NCI-H748 (cell line): ENCODE measurements around the gene AVPR1B.

ENCODE experiments used
- DNase-seq: peaks from one replicate; lab custom pipeline; 2025; ENCODE audit not compliant: unreplicated experiment; lab: John Stamatoyannopoulos, UW

The AVPR1B gene

GRCh38 chr1:206112600-206113301, 4.4 kb downstream of the AVPR1B start:
- DNase-seq = no peak

- no peak for DNase-seq
Observed at GRCh38 chr1:206111271-206111927, 5.8 kb downstream of the AVPR1B start.

DNA sequence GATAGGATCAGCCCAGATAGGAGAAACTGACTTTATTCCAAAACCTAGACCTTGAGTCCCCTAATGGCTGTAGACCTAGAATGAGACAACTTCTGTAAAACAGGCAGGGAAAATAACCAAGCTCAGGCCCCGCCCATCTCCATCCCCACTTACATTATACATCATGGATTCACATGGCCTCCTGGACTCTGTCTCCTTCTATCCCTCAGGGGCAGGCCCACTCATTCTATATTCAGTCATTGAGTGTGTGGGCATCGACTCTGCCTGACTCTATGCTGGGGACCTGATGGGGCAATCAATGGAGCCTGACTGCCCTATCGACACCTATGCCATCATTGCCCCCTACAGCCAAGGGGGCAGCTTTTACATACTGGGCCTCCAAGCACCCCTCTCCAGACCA, 6.4 kb downstream of the AVPR1B start:
- no peak for DNase-seq

DNA sequence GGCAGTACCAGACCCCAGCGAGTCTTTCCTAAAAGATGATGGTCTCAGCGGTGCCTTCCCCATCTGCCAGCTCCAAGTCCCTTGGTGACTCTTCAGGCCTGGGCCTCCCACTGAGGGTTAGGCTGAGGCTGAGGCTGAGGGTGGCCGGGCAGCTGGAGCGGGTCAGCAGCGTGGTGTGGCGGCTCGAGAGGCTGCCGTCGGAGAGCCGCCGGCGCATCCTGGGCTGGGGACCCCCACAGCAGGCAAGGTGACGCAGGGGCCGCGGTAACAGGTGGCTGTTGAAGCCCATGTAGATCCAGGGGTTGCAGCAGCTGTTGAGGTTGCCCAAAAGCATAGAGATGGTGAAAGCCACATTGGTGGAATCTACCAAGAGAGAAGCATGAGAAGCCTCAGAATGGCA, 7.0 kb downstream of the AVPR1B start:
- no peak for DNase-seq

GRCh38 chr1:206109718-206110117, 7.5 kb downstream of the AVPR1B start:
- no peak for DNase-seq

GRCh38 chr1:206108635-206109034, 8.6 kb downstream of the AVPR1B start:
- no peak for DNase-seq

GRCh38 chr1:206107168-206107544, 10.0 kb downstream of the AVPR1B start:
- no peak for DNase-seq

GRCh38 chr1:206106328-206107167, 10.6 kb downstream of the AVPR1B start:
- peak; percentile 48 for DNase-seq

DNA sequence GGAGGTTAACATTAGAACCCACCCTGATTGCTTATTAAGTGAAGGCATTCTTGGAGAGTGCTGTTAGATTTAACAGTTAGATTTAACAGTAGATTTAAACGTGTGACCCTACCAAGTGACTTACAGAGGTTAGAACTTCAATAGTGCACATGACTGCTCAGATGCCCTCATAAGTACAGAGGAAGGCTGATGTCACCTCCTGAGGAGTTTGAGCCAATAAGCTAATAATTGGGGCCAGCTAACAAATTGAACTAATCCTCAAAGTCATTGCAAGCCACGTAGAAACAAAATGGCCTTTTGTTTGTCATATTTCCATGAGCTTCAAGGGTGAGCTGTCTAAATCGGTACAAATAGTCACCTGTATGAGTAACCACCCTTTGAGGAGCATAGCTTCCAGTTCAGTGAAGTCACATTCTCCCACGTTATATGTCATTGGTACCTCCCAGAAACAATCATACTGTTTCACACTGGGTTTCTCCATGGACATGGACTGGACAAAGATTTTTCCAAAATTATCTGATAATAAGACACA, 11.7 kb downstream of the AVPR1B start:
- no peak for DNase-seq

DNA sequence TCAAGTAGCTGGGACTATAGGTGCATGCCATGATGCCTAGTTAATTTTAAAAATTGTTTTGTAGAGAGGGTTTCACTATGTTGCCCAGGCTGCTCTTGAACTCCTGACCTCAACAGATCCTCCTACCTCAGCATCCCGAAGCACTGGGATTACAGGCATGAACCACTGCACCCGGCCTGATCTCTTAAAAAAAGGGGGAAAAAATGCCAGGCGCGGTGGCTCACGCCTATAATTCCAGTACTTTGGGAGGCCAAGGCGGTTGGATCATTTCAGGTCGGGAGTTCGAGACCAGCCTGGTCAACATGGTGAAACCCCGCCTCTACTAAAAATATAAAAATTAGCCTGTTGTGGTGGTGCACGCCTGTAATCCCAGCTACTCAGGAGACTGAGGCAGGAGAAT, 13.2 kb downstream of the AVPR1B start:
- DNase-seq = no peak

GRCh38 chr1:206102292-206102936, 14.8 kb downstream of the AVPR1B start:
- no peak for DNase-seq

DNA sequence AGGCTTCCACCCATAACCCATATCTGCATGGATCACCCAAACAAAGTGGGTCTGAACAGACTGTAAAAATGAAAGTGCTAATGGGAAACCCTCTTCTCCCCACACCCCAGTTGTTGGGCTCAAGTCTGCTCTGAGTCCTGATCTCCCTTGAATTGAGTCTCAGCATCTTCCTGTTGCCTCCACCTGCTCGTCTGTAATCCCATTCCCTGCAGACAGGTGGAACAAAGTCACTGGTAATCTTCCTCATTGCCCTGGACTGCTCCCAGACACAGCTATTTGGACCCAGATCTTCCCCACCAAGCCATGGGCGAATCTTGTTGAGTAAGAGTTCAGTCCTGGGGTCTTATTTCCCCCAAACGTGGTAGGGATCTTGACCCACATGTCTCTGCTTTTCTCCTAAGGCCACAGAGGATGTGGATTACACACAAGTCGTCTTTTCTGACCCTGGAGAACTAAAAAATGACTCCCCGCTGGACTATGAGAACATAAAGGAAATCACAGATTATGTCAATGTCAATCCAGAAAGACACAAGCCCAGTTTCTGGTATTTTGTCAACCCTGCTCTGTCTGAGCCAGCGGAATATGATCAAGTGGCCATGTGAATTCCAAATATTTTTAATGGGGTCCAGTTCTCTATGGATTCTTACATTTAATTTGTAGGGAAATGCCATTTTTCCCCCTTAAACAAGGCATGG, 15.7 kb downstream of the AVPR1B start:
- DNase-seq = no peak

- DNase-seq = no peak
Observed at GRCh38 chr1:206100226-206100815, 16.9 kb downstream of the AVPR1B start.

DNA sequence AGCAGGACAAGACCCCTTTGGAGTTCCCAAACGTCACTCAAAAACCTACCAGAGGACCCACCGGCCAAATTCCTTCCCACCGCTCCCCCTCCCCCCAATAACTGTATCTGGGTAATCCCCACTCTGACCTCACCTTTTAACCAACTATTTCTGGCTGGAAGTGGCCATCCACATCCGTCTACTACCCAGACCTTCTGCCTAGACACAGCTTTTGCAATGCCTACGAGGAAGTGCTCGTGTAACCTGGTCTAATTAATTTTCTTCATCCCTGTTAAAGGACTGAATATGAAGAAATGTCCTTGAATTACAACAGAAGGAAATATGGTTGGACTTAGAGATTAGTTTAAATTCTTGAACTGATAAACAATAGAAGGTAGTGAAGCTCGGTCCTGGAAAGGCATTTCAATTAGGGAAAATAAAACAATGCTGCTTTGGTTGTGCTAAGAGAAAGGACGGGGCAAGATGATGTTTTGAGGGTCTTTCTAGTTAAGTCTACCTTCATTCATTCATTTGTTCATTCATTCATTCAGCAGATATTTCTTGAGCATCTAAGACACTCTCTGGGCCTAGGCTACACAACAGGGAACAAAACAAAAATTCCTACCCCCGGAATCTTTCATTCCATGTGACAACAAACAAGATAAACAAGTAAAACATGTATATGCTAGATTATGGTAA, 18.8 kb downstream of the AVPR1B start:
- DNase-seq = no peak

- DNase-seq = no peak
Observed at GRCh38 chr1:206097381-206097780, 19.8 kb downstream of the AVPR1B start.

- peak; percentile 89 for DNase-seq
Observed at GRCh38 chr1:206094024-206094423, 23.2 kb downstream of the AVPR1B start.

DNA sequence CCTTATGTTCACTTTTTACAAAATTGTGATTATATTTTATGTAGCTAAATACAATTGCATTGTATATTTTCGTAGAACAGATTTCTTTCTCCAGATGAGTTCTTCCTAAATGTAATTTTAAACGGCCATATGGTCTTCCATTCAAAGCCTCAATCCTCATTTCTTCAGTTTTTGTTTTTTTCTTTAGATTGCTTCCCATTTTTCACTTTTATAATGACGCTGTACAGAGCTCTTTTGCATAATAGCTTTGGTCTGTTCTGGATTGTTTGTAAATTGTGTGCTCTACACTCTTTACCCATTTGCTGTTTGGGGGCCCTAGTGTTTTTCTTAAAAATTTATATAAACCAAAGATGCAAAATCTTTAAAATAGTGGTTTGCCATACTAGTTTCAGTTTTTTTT, 27.8 kb downstream of the AVPR1B start:
- DNase-seq = no peak

DNA sequence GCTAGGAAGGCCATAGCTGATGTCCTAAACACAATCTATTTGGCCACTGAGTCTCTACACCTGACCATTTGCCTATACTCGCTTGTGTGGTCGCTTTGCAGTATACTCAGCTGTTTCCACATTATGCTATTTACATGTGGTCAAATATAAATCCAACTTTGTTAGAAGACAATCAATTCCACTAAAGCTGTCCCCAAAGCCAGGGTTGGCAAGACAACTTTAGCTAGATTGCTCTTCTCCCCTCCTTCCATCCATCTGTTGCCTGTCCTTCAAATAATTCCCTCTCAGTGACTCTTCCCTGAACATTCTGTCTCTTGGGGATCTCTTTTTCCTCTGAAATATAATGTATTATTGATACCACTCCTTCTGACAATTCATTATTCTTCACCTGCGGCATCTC, 30.1 kb downstream of the AVPR1B start:
- no peak for DNase-seq

DNA sequence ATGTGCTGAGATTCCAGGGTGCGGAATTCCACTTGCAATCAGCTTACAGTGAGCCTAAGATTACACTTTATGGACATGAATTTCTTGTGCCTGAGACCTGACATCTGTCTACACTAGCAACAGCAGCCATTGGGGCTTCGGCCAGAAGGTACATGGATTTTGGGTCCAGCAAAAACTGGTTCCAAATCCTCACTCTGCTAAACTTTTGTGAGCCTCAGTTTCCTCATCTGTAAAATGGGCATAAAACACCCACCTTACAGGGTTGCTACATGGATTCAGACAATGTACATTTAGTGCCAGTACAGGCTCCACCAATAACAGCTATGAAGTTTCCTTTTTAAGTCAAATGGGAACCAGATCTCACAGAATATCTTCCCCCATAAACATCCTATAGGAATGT, 33.4 kb downstream of the AVPR1B start:
- DNase-seq = no peak
